SK-N-SH (cell line): ENCODE results near the gene C1QC. TPM values are rescaled to one million over a fixed set of nuclear protein-coding genes. Genes with fewer than 3 reads are reported as not detected.

Experiments used
- CTCF ChIA-PET: fragments of 300-600, 350-600 bp; formaldehyde crosslinking; extraction: SDS; loops from one replicate; lab custom pipeline; 2021; lab: Yijun Ruan, JAX
- POLR2A ChIA-PET: fragments of 350-600 bp; sonication (Branson Sonifier 250); formaldehyde crosslinking; extraction: SDS; loops from one replicate; lab custom pipeline; 2020; ENCODE audit warnings: antibody characterized with exemption, inconsistent platforms; lab: Yijun Ruan, JAX
- DNase-seq: peaks from one replicate; pipeline ENCODE4 v3.0.0; 2012
- H2AFZ ChIP-seq: fragments of 200-600 bp; sonication (generic); 2 replicates; pipeline ENCODE4 v1.8.1; 2016; ENCODE audit warnings: antibody characterized with exemption, mild to moderate bottlenecking, low read depth
- H3F3A ChIP-seq: fragments of 200-600 bp; sonication (generic); replicated peaks from 2 replicates; pipeline ENCODE3; 2016; ENCODE audit warnings: antibody characterized with exemption, mild to moderate bottlenecking; ENCODE audit not compliant: insufficient read depth
- H3K27ac ChIP-seq, 2 experiments: fragments of 200-500 bp in 1 of 2; fragments of 200-600 bp in 1 of 2; sonication (Bioruptor generic) in 1 of 2; sonication (generic), shearing (Covaris generic) in 1 of 2; 2 replicates each; pipeline versions ENCODE4 v1.5.1 to v1.6.1; 2014 to 2016; ENCODE audit warnings: low read depth in 2 of 2, inconsistent platforms in 1 of 2, low read length in 1 of 2, mild to moderate bottlenecking in 1 of 2, mixed read lengths in 1 of 2
- H3K27me3 ChIP-seq: fragments of 200-600 bp; sonication (generic), shearing (Covaris generic); 2 replicates; pipeline ENCODE4 v1.6.1; 2016; ENCODE audit warnings: mixed run types; ENCODE audit not compliant: insufficient read depth
- H3K36me3 ChIP-seq, 2 experiments: fragments of 200-500 bp in 1 of 2; fragments of 200-600 bp in 1 of 2; sonication (Bioruptor generic) in 1 of 2; sonication (generic) in 1 of 2; replicated peaks in 1 of 2; 2 replicates each; pipeline versions ENCODE3 to v1.5.1; 2014 to 2016; ENCODE audit warnings: low read length in 1 of 2, mild to moderate bottlenecking in 1 of 2; ENCODE audit not compliant: insufficient read depth in 2 of 2, control insufficient read depth in 1 of 2
- H3K4me1 ChIP-seq, 2 experiments: fragments of 200-500 bp in 1 of 2; fragments of 200-600 bp in 1 of 2; sonication (Bioruptor generic) in 1 of 2; sonication (generic), shearing (Covaris generic) in 1 of 2; 2 replicates each; pipeline versions ENCODE4 v1.5.1 to v1.6.1; 2014 to 2016; ENCODE audit warnings: low read depth in 1 of 2, low read length in 1 of 2, mixed run types in 1 of 2; ENCODE audit not compliant: insufficient read depth in 2 of 2, control insufficient read depth in 1 of 2
- H3K4me2 ChIP-seq: fragments of 200-600 bp; sonication (generic), shearing (Covaris generic); 2 replicates; pipeline ENCODE4 v1.6.1; 2017; ENCODE audit warnings: mixed run types
- H3K4me3 ChIP-seq, 2 experiments: fragments of 200-500 bp in 1 of 2; fragments of 200-600 bp in 1 of 2; sonication (Bioruptor generic) in 1 of 2; sonication (generic), shearing (Covaris generic) in 1 of 2; 2 replicates each; pipeline versions ENCODE4 v1.5.1 to v1.8.1; 2014 to 2016; ENCODE audit warnings: low read depth in 2 of 2, inconsistent platforms in 1 of 2, low read length in 1 of 2, mild to moderate bottlenecking in 1 of 2, mixed read lengths in 1 of 2, moderate library complexity in 1 of 2
- H3K79me2 ChIP-seq: fragments of 200-600 bp; sonication (generic); 2 replicates; pipeline ENCODE4 v1.8.1; 2017; ENCODE audit warnings: mild to moderate bottlenecking; ENCODE audit not compliant: insufficient read depth
- H3K9ac ChIP-seq: fragments of 200-600 bp; sonication (generic); 2 replicates; pipeline ENCODE4 v1.6.1; 2017; ENCODE audit warnings: mixed run types
- H3K9me2 ChIP-seq: fragments of 200-600 bp; sonication (generic); 2 replicates; pipeline ENCODE4 v1.6.1; 2017; ENCODE audit warnings: mixed run types
- H3K9me3 ChIP-seq: fragments of 200-600 bp; sonication (generic); 2 replicates; pipeline ENCODE4 v1.6.1; 2017; ENCODE audit warnings: mixed run types, mild to moderate bottlenecking, moderate library complexity
- H4K20me1 ChIP-seq: fragments of 200-600 bp; sonication (generic); 2 replicates; pipeline ENCODE4 v1.6.1; 2017; ENCODE audit warnings: mild to moderate bottlenecking, mixed run types; ENCODE audit not compliant: insufficient read depth
- CHD2 ChIP-seq: fragments of 150-350 bp; IDR thresholded peaks from 2 replicates; pipeline ENCODE4 v1.6.1; 2018; ENCODE audit warnings: low read length; ENCODE audit not compliant: partially characterized antibody
- ELF1 ChIP-seq: IDR thresholded peaks from 2 replicates; pipeline ENCODE4 v1.4.0; 2012
- EP300 ChIP-seq, 2 experiments: IDR thresholded peaks; 2 replicates each; pipeline versions ENCODE4 v1.4.0 to v1.6.1; 2012; ENCODE audit warnings: borderline replicate concordance in 1 of 2, low read depth in 1 of 2, low read length in 1 of 2
- EZH2phosphoT487 ChIP-seq: fragments of 200-600 bp; sonication (generic); IDR thresholded peaks from 2 replicates; pipeline ENCODE4 v1.6.1; 2017; ENCODE audit warnings: low read depth, mixed run types, mild to moderate bottlenecking, antibody characterized with exemption, moderate library complexity, borderline replicate concordance
- FOSL2 ChIP-seq: IDR thresholded peaks from 2 replicates; pipeline ENCODE4 v1.4.0; 2012; ENCODE audit warnings: low read depth, mild to moderate bottlenecking, moderate library complexity, borderline replicate concordance
- FOXJ3 ChIP-seq: sonication (generic); formaldehyde crosslinking; IDR thresholded peaks from 2 replicates; pipeline ENCODE4 v1.5.1; 2020; ENCODE audit warnings: mild to moderate bottlenecking, missing genetic modification reagents
- FOXM1 ChIP-seq: IDR thresholded peaks from 2 replicates; pipeline ENCODE4 v1.4.0; 2012; ENCODE audit warnings: low read depth, mild to moderate bottlenecking
- GABPA ChIP-seq: IDR thresholded peaks from 2 replicates; pipeline ENCODE4 v1.4.0; 2012; ENCODE audit warnings: low read depth, mild to moderate bottlenecking
- NRF1 ChIP-seq: IDR thresholded peaks from 2 replicates; pipeline ENCODE4 v1.6.1; 2012; ENCODE audit warnings: low read depth, mild to moderate bottlenecking, low read length
- RAD21 ChIP-seq: IDR thresholded peaks from 2 replicates; pipeline ENCODE4 v1.6.1; 2012; ENCODE audit warnings: mild to moderate bottlenecking, low read length
- RCOR1 ChIP-seq: fragments of 150-350 bp; IDR thresholded peaks from 2 replicates; pipeline ENCODE4 v1.6.1; 2017; ENCODE audit warnings: antibody characterized with exemption, low read length
- RXRA ChIP-seq: IDR thresholded peaks from 2 replicates; pipeline ENCODE4 v1.4.0; 2012; ENCODE audit warnings: low read depth, mild to moderate bottlenecking, borderline replicate concordance
- TAF1 ChIP-seq: IDR thresholded peaks from 2 replicates; pipeline ENCODE4 v1.6.1; 2012; ENCODE audit warnings: low read depth, mild to moderate bottlenecking, low read length, moderate library complexity, borderline replicate concordance
- TCF12 ChIP-seq: IDR thresholded peaks from 2 replicates; pipeline ENCODE4 v1.4.0; 2012
- TEAD4 ChIP-seq: IDR thresholded peaks from 2 replicates; pipeline ENCODE4 v1.4.0; 2012; ENCODE audit warnings: mild to moderate bottlenecking, borderline replicate concordance; ENCODE audit not compliant: insufficient read depth
- WGBS: methylation state at CpG from one replicate; pipeline ENCODE4 v1.1.6; 2017; ENCODE audit warnings: low lambda C conversion rate; 5-methylcytosine and 5-hydroxymethylcytosine counted together
- polyA plus RNA-seq, 3 experiments: library from polyadenylated mRNA; depleted of rRNA; stranded (reverse); fragments of >200 nt; gene quantifications; 2 replicates each; pipeline ENCODE4 v1.2.3, GENCODE V29; 2012
- TF ChIP-seq, protein P1 (sequence below): fragments of 150-350 bp; IDR thresholded peaks from 2 replicates; pipeline ENCODE4 v1.6.1; 2016; ENCODE audit warnings: mild to moderate bottlenecking, low read depth, low read length
- TF ChIP-seq, protein P2 (sequence below): IDR thresholded peaks from 2 replicates; pipeline ENCODE4 v1.6.1; 2012; ENCODE audit warnings: mild to moderate bottlenecking, low read depth, low read length, moderate library complexity
- TF ChIP-seq, protein P3 (sequence below): IDR thresholded peaks from 2 replicates; pipeline ENCODE4; 2012
- TF ChIP-seq, protein P4 (sequence below): fragments of 150-350 bp; IDR thresholded peaks from 2 replicates; pipeline ENCODE4 v1.6.1; 2017; ENCODE audit warnings: antibody characterized with exemption, low read length, low read depth, borderline replicate concordance
- TF ChIP-seq, protein P5 (sequence below): IDR thresholded peaks from 2 replicates; pipeline ENCODE4 v1.4.0; 2012; ENCODE audit warnings: low read depth, borderline replicate concordance

C1QC gene
- polyA plus RNA-seq, 1 of the 3 experiments (the other 2 are of a cell fraction): not detected

DNA sequence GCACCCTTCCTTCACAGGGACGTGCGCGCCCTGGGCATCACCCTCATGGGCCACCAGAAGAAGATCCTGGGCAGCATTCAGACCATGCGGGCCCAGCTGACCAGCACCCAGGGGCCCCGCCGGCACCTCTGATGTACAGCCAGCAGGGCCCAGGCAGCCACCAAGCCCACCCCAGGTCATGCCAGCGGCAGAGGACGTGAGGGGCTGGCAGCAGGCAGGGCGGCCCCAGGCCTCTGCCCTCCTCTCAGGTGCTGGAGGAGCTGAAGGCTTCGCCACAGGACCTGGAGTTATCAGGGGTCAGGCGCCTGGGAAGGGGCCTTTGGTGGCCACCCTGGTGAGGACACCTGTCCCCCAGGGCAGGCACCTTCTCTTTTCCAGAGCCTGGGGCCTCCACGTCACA is 41.8 kb upstream of the C1QC start:
- H3K9ac ChIP-seq: no peak overlapping the region
- no peaks in the 10 kb centered on the region for H4K20me1 ChIP-seq
- POLR2A ChIA-PET: no interaction called here
- CTCF ChIA-PET: interaction anchor here (1.3 to 1.6 kb wide), 2 partner anchors 15 to 74 kb away, joined by 4 read pairs; no protein-coding TSS in a partner anchor
- no peaks in the 10 kb centered on the region for H3K36me3 ChIP-seq
- no peak overlapping the region for H3K4me3 ChIP-seq
- DNase-seq: no peak
- no peaks in the 10 kb centered on the region; the same call in 1 of the 2 replicates for H3K27me3 ChIP-seq
- no peaks in the 10 kb centered on the region for H3K9me2 ChIP-seq
- no peak for TF ChIP-seq RXRA
- TF ChIP-seq TAF1: no peak
- TF ChIP-seq NRF1: no peak
- TF ChIP-seq RCOR1: no peak
- 60% methylated on average over 3 of the region's 12 CpGs for WGBS
- H3K79me2 ChIP-seq: no peaks in the 10 kb centered on the region
- H3F3A ChIP-seq: no peaks in the 10 kb centered on the region
- no peak overlapping the region for H3K4me2 ChIP-seq
- H3K9me3 ChIP-seq: no peaks in the 10 kb centered on the region
- H3K27ac ChIP-seq: no peak overlapping the region
- no peak overlapping the region for H2AFZ ChIP-seq
- no peaks in the 10 kb centered on the region for H3K4me1 ChIP-seq

DNA sequence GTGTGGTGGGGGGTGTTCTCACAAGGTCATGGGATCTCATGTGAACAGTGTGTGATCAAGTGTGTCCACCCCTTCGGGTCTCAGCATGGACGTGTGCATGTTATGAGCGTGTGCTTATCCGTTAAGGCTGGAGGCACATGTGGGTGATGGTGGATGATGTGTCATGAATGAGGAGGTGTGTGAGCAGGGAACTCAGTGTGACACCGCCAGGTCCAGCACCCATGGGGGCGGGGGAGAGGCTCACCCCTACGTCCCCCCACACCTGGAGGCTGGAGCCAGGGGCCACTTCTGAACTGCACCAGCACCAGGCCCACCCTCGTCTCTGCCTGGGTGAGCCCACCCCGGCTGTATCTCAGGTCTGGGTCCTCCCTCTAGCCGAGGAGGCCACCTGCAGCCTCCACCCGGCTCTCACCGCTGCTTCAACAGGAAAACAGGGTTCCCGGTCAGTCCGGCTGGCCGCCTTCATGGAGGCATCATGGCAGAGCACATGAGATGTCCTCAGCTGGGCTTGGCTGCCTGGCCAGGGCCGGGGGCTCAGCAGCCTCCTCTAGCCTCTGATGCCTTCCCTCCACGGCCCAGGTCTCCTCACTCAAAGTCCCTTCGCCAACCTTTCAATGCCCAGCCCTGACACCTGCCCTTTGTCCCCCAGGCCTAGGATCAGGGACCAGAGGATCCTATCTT is 41.2 kb upstream of the C1QC start:
- Histone ChIP-seq H3F3A (no peaks in the 10 kb centered on the region), H3K79me2 (no peaks in the 10 kb centered on the region), H3K4me1 (no peaks in the 10 kb centered on the region), H3K9ac (no peak overlapping the region), H2AFZ (no peak overlapping the region), H3K9me3 (no peaks in the 10 kb centered on the region), H4K20me1 (no peaks in the 10 kb centered on the region), H3K27me3 (no peaks in the 10 kb centered on the region; the same call in 1 of the 2 replicates), H3K4me3 (no peak overlapping the region), H3K36me3 (no peaks in the 10 kb centered on the region), H3K27ac (no peak overlapping the region), H3K4me2 (no peak overlapping the region), H3K9me2 (no peaks in the 10 kb centered on the region)
- no peak for DNase-seq
- CTCF ChIA-PET: interaction anchor here (1.3 to 1.6 kb wide), 2 partner anchors 15 to 74 kb away, joined by 4 read pairs; no protein-coding TSS in a partner anchor
- POLR2A ChIA-PET: no interaction called here
- 68% methylated on average over 9 of the region's 18 CpGs for WGBS
- TF ChIP-seq, protein P1, sequence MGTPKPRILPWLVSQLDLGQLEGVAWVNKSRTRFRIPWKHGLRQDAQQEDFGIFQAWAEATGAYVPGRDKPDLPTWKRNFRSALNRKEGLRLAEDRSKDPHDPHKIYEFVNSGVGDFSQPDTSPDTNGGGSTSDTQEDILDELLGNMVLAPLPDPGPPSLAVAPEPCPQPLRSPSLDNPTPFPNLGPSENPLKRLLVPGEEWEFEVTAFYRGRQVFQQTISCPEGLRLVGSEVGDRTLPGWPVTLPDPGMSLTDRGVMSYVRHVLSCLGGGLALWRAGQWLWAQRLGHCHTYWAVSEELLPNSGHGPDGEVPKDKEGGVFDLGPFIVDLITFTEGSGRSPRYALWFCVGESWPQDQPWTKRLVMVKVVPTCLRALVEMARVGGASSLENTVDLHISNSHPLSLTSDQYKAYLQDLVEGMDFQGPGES: no peak
- TF ChIP-seq RAD21: no peak
- no peak for TF ChIP-seq TCF12
- TF ChIP-seq, protein P2, sequence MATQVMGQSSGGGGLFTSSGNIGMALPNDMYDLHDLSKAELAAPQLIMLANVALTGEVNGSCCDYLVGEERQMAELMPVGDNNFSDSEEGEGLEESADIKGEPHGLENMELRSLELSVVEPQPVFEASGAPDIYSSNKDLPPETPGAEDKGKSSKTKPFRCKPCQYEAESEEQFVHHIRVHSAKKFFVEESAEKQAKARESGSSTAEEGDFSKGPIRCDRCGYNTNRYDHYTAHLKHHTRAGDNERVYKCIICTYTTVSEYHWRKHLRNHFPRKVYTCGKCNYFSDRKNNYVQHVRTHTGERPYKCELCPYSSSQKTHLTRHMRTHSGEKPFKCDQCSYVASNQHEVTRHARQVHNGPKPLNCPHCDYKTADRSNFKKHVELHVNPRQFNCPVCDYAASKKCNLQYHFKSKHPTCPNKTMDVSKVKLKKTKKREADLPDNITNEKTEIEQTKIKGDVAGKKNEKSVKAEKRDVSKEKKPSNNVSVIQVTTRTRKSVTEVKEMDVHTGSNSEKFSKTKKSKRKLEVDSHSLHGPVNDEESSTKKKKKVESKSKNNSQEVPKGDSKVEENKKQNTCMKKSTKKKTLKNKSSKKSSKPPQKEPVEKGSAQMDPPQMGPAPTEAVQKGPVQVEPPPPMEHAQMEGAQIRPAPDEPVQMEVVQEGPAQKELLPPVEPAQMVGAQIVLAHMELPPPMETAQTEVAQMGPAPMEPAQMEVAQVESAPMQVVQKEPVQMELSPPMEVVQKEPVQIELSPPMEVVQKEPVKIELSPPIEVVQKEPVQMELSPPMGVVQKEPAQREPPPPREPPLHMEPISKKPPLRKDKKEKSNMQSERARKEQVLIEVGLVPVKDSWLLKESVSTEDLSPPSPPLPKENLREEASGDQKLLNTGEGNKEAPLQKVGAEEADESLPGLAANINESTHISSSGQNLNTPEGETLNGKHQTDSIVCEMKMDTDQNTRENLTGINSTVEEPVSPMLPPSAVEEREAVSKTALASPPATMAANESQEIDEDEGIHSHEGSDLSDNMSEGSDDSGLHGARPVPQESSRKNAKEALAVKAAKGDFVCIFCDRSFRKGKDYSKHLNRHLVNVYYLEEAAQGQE: no peak
- TF ChIP-seq, protein P3, sequence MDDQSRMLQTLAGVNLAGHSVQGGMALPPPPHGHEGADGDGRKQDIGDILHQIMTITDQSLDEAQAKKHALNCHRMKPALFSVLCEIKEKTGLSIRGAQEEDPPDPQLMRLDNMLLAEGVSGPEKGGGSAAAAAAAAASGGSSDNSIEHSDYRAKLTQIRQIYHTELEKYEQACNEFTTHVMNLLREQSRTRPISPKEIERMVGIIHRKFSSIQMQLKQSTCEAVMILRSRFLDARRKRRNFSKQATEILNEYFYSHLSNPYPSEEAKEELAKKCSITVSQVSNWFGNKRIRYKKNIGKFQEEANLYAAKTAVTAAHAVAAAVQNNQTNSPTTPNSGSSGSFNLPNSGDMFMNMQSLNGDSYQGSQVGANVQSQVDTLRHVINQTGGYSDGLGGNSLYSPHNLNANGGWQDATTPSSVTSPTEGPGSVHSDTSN: no peak
- TF ChIP-seq, protein P4, sequence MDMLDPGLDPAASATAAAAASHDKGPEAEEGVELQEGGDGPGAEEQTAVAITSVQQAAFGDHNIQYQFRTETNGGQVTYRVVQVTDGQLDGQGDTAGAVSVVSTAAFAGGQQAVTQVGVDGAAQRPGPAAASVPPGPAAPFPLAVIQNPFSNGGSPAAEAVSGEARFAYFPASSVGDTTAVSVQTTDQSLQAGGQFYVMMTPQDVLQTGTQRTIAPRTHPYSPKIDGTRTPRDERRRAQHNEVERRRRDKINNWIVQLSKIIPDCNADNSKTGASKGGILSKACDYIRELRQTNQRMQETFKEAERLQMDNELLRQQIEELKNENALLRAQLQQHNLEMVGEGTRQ: no peak
- TF ChIP-seq RCOR1: no peak
- no peak for TF ChIP-seq TEAD4
- no peak for TF ChIP-seq CHD2
- no peak for TF ChIP-seq FOXM1
- no peak for TF ChIP-seq EZH2phosphoT487
- TF ChIP-seq TAF1: no peak
- no peak for TF ChIP-seq GABPA
- no peak for TF ChIP-seq FOSL2
- no peak for TF ChIP-seq ELF1
- no peak for TF ChIP-seq FOXJ3
- no peak for TF ChIP-seq RXRA
- TF ChIP-seq, protein P5, sequence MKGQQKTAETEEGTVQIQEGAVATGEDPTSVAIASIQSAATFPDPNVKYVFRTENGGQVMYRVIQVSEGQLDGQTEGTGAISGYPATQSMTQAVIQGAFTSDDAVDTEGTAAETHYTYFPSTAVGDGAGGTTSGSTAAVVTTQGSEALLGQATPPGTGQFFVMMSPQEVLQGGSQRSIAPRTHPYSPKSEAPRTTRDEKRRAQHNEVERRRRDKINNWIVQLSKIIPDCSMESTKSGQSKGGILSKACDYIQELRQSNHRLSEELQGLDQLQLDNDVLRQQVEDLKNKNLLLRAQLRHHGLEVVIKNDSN: no peak
- TF ChIP-seq EP300 (IDR thresholded peaks at IDR 0.05; ENCODE audit: borderline replicate concordance in 1 of 2, low read depth in 1 of 2, low read length in 1 of 2): no peak
